A172 (cell line): Measurements from ENCODE around the gene AUTS2. TPM values are rescaled to one million over a fixed set of nuclear protein-coding genes. Genes with fewer than 3 reads are reported as not detected.

Source experiments
- DNase-seq: peaks from one replicate; pipeline ENCODE4 v3.0.0-alpha.2; 2015; ENCODE audit warnings: low spot score
- total RNA-seq: library from RNA; depleted of rRNA; stranded (reverse); fragments of >200 nt; shearing (Covaris generic); gene quantifications from 2 replicates; pipeline ENCODE4 v1.2.3, GENCODE V29; 2014

The AUTS2 gene
- total RNA-seq, 1 experiment from 2014 or later = 4.6 TPM

- no peak for DNase-seq
Measured at GRCh38 chr7:70595370-70595754, 997.1 kb downstream of the AUTS2 start.

- DNase-seq = no peak
Measured at GRCh38 chr7:70595755-70596597, 997.7 kb downstream of the AUTS2 start.

GRCh38 chr7:70596598-70596913 lies 998.3 kb downstream of the AUTS2 start:
- no peak for DNase-seq

- no peak for DNase-seq
Measured at GRCh38 chr7:70597066-70597465, 998.8 kb downstream of the AUTS2 start.

- peak; percentile 55 for DNase-seq
Measured at GRCh38 chr7:70598976-70599375, 1000.7 kb downstream of the AUTS2 start.

GRCh38 chr7:70599446-70600190 lies 1001.3 kb downstream of the AUTS2 start:
- peak; percentile 59 for DNase-seq

GRCh38 chr7:70600993-70601392 lies 1002.7 kb downstream of the AUTS2 start:
- DNase-seq = no peak

- no peak for DNase-seq
Measured at GRCh38 chr7:70602117-70602516, 1003.8 kb downstream of the AUTS2 start.

GRCh38 chr7:70607281-70607680 lies 1009.0 kb downstream of the AUTS2 start:
- DNase-seq = no peak

- no peak for DNase-seq
Measured at GRCh38 chr7:70607759-70608158, 1009.5 kb downstream of the AUTS2 start.

- peak; percentile 80 for DNase-seq
Measured at GRCh38 chr7:70608229-70608628, 1010.0 kb downstream of the AUTS2 start.

- DNase-seq = no peak
Measured at GRCh38 chr7:70612811-70613210, 1014.5 kb downstream of the AUTS2 start.

- DNase-seq = peak; percentile 88
Measured at GRCh38 chr7:70614237-70615045, 1016.2 kb downstream of the AUTS2 start.

- DNase-seq = no peak
Measured at GRCh38 chr7:70615066-70615606, 1016.9 kb downstream of the AUTS2 start.

GRCh38 chr7:70616211-70616610 lies 1017.9 kb downstream of the AUTS2 start:
- no peak for DNase-seq

- no peak for DNase-seq
Measured at GRCh38 chr7:70616821-70617220, 1018.5 kb downstream of the AUTS2 start.

- DNase-seq = no peak
Measured at GRCh38 chr7:70618020-70618551, 1019.8 kb downstream of the AUTS2 start.

- DNase-seq = no peak
Measured at GRCh38 chr7:70619130-70619529, 1020.9 kb downstream of the AUTS2 start.

GRCh38 chr7:70619659-70620058 lies 1021.4 kb downstream of the AUTS2 start:
- DNase-seq = no peak

GRCh38 chr7:70620333-70621055 lies 1022.2 kb downstream of the AUTS2 start:
- DNase-seq = no peak

GRCh38 chr7:70621954-70622600 lies 1023.8 kb downstream of the AUTS2 start:
- DNase-seq = no peak
